K562 (cell line): ENCODE data around the gene MAZ. TPM values are rescaled to one million over a fixed set of nuclear protein-coding genes. Genes with fewer than 3 reads are reported as not detected.
A peak's percentile ranks its signal among the peaks of the same experiment; 100 is the strongest.

Experiments used
- ATAC-seq: fragments of 200-7000 bp; cut with Tn5 transposase; 3 replicates; pipeline ENCODE4 v1.9.1; 2020; ENCODE audit warnings: moderate library complexity
- BruUV-seq: library from RNA; stranded (reverse); fragments of 400-500 nt; replicated peaks from 2 replicates; lab custom pipeline; 2021; lab: Mats Ljungman, UMichigan
- CTCF ChIA-PET: fragments of 300-600 bp; formaldehyde crosslinking; extraction: SDS; loops from one replicate; lab custom pipeline; 2021; ENCODE audit warnings: low intra/inter-chr PET ratio; lab: Yijun Ruan, JAX
- POLR2A ChIA-PET: fragments of 300-600, 350-650 bp; sonication (Branson Sonifier 250); formaldehyde crosslinking; extraction: SDS; loops from one replicate; lab custom pipeline; 2021; ENCODE audit warnings: antibody characterized with exemption, inconsistent platforms; lab: Yijun Ruan, JAX
- DNase-seq, 4 experiments: peaks; one replicate each; pipeline versions ENCODE4 v3.0.0 to v3.0.0-alpha.2; 2011 to 2018; ENCODE audit warnings: low spot score in 3 of 4, mixed read lengths in 3 of 4; ENCODE audit errors: extremely low read depth in 1 of 4
- FAIRE-seq: peaks from 2 replicates; lab custom pipeline; 2011; peaks lifted over from hg19 to GRCh38; lab: Jason Lieb, UNC
- H2AFZ ChIP-seq: 2 replicates; pipeline ENCODE4 v1.6.0; 2011; ENCODE audit warnings: low read depth, low read length, control low read depth, inconsistent platforms
- H3K27ac ChIP-seq: fragments of 200-600 bp; 3 replicates; pipeline ENCODE4 v1.8.0; 2011; ENCODE audit warnings: low read depth, mild to moderate bottlenecking, control low read depth, inconsistent platforms, low read length, moderate library complexity, mixed read lengths; ENCODE audit errors: extremely low read depth
- H3K27me3 ChIP-seq, 2 experiments: fragments of 300-600 bp in 1 of 2; 2 replicates in 1 of 2; 3 replicates in 1 of 2; pipeline versions ENCODE4 v1.6.0 to v1.8.0; 2011; ENCODE audit warnings: inconsistent platforms in 2 of 2, low read length in 2 of 2, mild to moderate bottlenecking in 1 of 2, mixed read lengths in 1 of 2, moderate library complexity in 1 of 2; ENCODE audit not compliant: control insufficient read depth in 2 of 2, insufficient read depth in 2 of 2
- H3K36me3 ChIP-seq: fragments of 300-600 bp; 3 replicates; pipeline ENCODE4 v1.8.0; 2011; ENCODE audit warnings: mild to moderate bottlenecking, low read length, inconsistent platforms; ENCODE audit not compliant: control insufficient read depth, insufficient read depth
- H3K4me1 ChIP-seq, 2 experiments: fragments of 200-600 bp in 1 of 2; replicated peaks in 1 of 2; 2 replicates in 1 of 2; 3 replicates in 1 of 2; pipeline versions ENCODE4 v1.5.1 to v1.8.0; 2011; ENCODE audit warnings: inconsistent platforms in 2 of 2, low read length in 2 of 2, mild to moderate bottlenecking in 1 of 2, mixed read lengths in 1 of 2, moderate library complexity in 1 of 2; ENCODE audit not compliant: control insufficient read depth in 2 of 2, insufficient read depth in 2 of 2
- H3K4me2 ChIP-seq: 2 replicates; pipeline ENCODE4 v1.6.1; 2011; ENCODE audit warnings: low read length, control low read depth, inconsistent platforms, mixed read lengths; ENCODE audit not compliant: insufficient read depth
- H3K4me3 ChIP-seq: fragments of 200-600 bp; sonication (generic), shearing (Covaris generic); 2 replicates; pipeline ENCODE4 v1.5.1; 2016; ENCODE audit warnings: control low read depth, inconsistent platforms
- H3K79me2 ChIP-seq: fragments of 200-600 bp; 3 replicates; pipeline ENCODE4 v1.8.0; 2011; ENCODE audit warnings: low read length, inconsistent platforms; ENCODE audit not compliant: control insufficient read depth, insufficient read depth
- H3K9ac ChIP-seq, 2 experiments: 2 replicates each; pipeline versions ENCODE4 v1.6.0 to v1.6.1; 2011; ENCODE audit warnings: low read depth in 2 of 2, low read length in 2 of 2, control low read depth in 1 of 2, inconsistent platforms in 1 of 2, mild to moderate bottlenecking in 1 of 2, mixed read lengths in 1 of 2; ENCODE audit not compliant: insufficient read depth in 1 of 2
- H3K9me1 ChIP-seq: one replicate; pipeline ENCODE4 v1.6.0; 2011; ENCODE audit warnings: inconsistent platforms, mild to moderate bottlenecking, low read length, moderate library complexity; ENCODE audit not compliant: control insufficient read depth, insufficient read depth
- H3K9me3 ChIP-seq: replicated peaks from 2 replicates; pipeline ENCODE4 v1.5.1; 2011; ENCODE audit warnings: low read depth, low read length, inconsistent platforms; ENCODE audit not compliant: control insufficient read depth, insufficient read depth
- H4K20me1 ChIP-seq: replicated peaks from 2 replicates; pipeline ENCODE4 v1.6.1; 2011; ENCODE audit warnings: low read length, inconsistent platforms, mixed read lengths; ENCODE audit not compliant: control insufficient read depth, insufficient read depth
- ZNF263 ChIP-seq: sonication (generic); formaldehyde crosslinking; IDR thresholded peaks from 2 replicates; pipeline ENCODE4 v1.8.0; 2022; ENCODE audit warnings: mild to moderate bottlenecking, missing genetic modification reagents, borderline replicate concordance
- WGBS: fragments of 100-300 bp; shearing (Covaris generic); methylation state at CpG from one replicate; pipeline ENCODE4 v1.1.6; 2016; ENCODE audit warnings: low coverage, mixed read lengths; ENCODE audit not compliant: insufficient coverage; ENCODE audit errors: missing lambda C conversion rate; 5-methylcytosine and 5-hydroxymethylcytosine counted together
- in situ Hi-C: fragments of 300-500 bp; cut with MboI; formaldehyde crosslinking; loops from 4 replicates; pipeline ENCODE4 v1.15.0; 2018; ENCODE audit warnings: inconsistent platforms, mixed read lengths
- intact Hi-C: fragments of 100-400 bp; cut with micrococcal nuclease; formaldehyde crosslinking; loops from 2 replicates; pipeline ENCODE4 v1.14.2; 2022
- polyA plus RNA-seq, 8 experiments: library from polyadenylated mRNA; depleted of rRNA in 4 of 8; stranded (reverse) in 5 of 8; unstranded in 3 of 8; fragments of >200 nt; fragmentation: Nextera tagmentation in 2 of 8; fragmentation: Illumina TruSeq in 1 of 8; extraction: Ambion mirVana in 2 of 8; extraction: Trizol in 1 of 8; gene quantifications; 2 replicates each; pipeline versions ENCODE4 v1.2.1 to v1.2.3, GENCODE V29; 2011 to 2014; ENCODE audit warnings: inconsistent platforms in 1 of 8, missing spikeins in 1 of 8
- total RNA-seq, 7 experiments: library from RNA; depleted of rRNA in 6 of 7; stranded (reverse); fragments of >200 nt in 6 of 7; fragmentation: Illumina TruSeq in 2 of 7; extraction: Trizol in 2 of 7; gene quantifications; 2 replicates each; pipeline versions ENCODE4 v1.2.1 to v1.2.3, GENCODE V29; 2011 to 2021; ENCODE audit warnings: low replicate concordance in 1 of 7
- TF ChIP-seq, protein P1 (sequence below): sonication (generic); formaldehyde crosslinking; IDR thresholded peaks from 2 replicates; pipeline ENCODE4 v1.8.1; 2023; ENCODE audit warnings: mild to moderate bottlenecking, missing genetic modification reagents
- TF ChIP-seq, protein P2 (sequence below): fragments of 450-650 bp; IDR thresholded peaks from 2 replicates; pipeline ENCODE4 v1.6.1; 2016; ENCODE audit warnings: borderline replicate concordance

Gene MAZ
- total and polyA plus RNA-seq, 9 of the 15 experiments (the other 6 are each of a cell fraction or from before 2014, with no cell fraction given), result 45.4 to 532 (median 250) TPM

DNA sequence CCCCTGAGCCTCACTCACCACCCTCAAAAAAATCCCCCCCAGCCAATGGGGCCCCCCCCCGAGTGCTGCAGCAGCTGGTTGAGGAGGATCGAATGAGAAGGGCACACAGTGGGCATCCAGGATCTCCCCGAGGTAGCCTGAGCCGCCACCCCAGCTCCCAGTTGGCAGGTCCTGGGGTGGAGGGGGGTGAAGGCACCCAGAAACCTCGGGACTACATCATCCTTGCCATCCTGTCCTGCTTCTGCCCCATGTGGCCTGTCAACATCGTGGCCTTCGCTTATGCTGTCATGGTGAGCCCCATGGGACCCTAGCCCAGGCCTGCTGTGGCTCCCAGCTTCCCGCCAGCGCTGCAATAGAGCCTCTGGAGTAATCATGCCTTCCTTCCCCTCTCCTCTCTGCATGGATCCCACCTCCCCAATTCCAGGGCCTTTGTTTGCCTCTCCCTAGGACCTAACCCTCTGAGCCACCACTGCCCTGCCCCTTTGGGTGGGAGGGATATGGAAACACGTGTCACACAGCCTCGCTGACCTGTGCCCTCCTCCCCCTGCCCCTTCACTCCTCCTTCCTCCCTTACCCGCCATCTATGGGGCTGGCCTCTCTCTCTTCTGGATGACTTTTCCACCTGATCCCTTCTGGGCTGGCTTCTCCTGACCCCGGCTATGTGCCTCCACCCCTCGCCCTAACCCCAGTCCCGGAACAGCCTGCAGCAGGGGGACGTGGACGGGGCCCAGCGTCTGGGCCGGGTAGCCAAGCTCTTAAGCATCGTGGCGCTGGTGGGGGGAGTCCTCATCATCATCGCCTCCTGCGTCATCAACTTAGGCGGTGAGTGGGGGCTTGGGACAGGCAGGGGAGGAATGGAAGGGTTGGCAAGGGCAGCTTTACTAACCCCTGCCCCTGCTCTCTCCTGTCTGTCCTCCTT is 7.6 kb downstream of the MAZ start:
- in situ Hi-C loops (no loop called here), intact Hi-C loops (loop anchor here (10.0 kb wide), 1 partner anchor 211 kb away; the partner anchor contains the start of gene C16orf92)
- 84% methylated on average over 18 of the region's 24 CpGs for WGBS
- Histone ChIP-seq H3K36me3 (peaks cover 31% of the 10 kb centered on the region), H4K20me1 (peaks cover 14% of the 10 kb centered on the region; the same call in 1 of the 2 replicates), H3K4me3 (no peak overlapping the region), H3K9me3 (no peaks in the 10 kb centered on the region), H3K9ac (no peak overlapping the region), H2AFZ (no peak overlapping the region), H3K27ac (no peak overlapping the region), H3K79me2 (peaks cover 39% of the 10 kb centered on the region), H3K27me3 (no peaks in the 10 kb centered on the region), H3K4me2 (no peak overlapping the region), H3K9me1 (no peaks in the 10 kb centered on the region), H3K4me1 (peaks cover 38 to 75% of the 10 kb centered on the region in 2 experiments)
- CTCF ChIA-PET, result no interaction called here
- FAIRE-seq (no peak), ATAC-seq (no peak), DNase-seq (no peak)
- no TSS peak for BruUV-seq
- TF ChIP-seq, protein P1, sequence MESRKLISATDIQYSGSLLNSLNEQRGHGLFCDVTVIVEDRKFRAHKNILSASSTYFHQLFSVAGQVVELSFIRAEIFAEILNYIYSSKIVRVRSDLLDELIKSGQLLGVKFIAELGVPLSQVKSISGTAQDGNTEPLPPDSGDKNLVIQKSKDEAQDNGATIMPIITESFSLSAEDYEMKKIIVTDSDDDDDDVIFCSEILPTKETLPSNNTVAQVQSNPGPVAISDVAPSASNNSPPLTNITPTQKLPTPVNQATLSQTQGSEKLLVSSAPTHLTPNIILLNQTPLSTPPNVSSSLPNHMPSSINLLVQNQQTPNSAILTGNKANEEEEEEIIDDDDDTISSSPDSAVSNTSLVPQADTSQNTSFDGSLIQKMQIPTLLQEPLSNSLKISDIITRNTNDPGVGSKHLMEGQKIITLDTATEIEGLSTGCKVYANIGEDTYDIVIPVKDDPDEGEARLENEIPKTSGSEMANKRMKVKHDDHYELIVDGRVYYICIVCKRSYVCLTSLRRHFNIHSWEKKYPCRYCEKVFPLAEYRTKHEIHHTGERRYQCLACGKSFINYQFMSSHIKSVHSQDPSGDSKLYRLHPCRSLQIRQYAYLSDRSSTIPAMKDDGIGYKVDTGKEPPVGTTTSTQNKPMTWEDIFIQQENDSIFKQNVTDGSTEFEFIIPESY (CRISPR knock-in tag), result 0 out of 2 replicates have a peak, but pooled peaks have one; percentile 28
- TF ChIP-seq, protein P2, sequence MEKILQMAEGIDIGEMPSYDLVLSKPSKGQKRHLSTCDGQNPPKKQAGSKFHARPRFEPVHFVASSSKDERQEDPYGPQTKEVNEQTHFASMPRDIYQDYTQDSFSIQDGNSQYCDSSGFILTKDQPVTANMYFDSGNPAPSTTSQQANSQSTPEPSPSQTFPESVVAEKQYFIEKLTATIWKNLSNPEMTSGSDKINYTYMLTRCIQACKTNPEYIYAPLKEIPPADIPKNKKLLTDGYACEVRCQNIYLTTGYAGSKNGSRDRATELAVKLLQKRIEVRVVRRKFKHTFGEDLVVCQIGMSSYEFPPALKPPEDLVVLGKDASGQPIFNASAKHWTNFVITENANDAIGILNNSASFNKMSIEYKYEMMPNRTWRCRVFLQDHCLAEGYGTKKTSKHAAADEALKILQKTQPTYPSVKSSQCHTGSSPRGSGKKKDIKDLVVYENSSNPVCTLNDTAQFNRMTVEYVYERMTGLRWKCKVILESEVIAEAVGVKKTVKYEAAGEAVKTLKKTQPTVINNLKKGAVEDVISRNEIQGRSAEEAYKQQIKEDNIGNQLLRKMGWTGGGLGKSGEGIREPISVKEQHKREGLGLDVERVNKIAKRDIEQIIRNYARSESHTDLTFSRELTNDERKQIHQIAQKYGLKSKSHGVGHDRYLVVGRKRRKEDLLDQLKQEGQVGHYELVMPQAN, result no peak
- 0 out of 2 replicates have a peak, but pooled peaks have one; percentile 23 for TF ChIP-seq ZNF263 (CRISPR knock-in tag)
- POLR2A ChIA-PET, result interaction anchor here (0.5 to 1.0 kb wide), 3 partner anchors 12 to 132 kb away, joined by 3 read pairs; no protein-coding TSS in a partner anchor
